GM21786 (cell line): Measurements from ENCODE around the gene DCUN1D2.
A peak's percentile ranks its signal among the peaks of the same experiment; 100 is the strongest.
"Not testable (repeated sequence)": the region's sequence is repeated elsewhere in the genome, so short reads cannot be mapped to it uniquely, and the experiment has no call there.

Experiments used
- ATAC-seq: cut with Tn5 transposase; IDR thresholded peaks from one replicate; pipeline ENCODE4 v1.9.1; 2021; ENCODE audit not compliant: unreplicated experiment

The DCUN1D2 gene

GRCh38 chr13:113490496-113491417 lies at the start of gene DCUN1D2:
Gene DCUN1D2, minus strand, starts transcription at chr13:113490711. Its CDS starts 42 bp downstream, at chr13:113490669.
- ATAC-seq, result peak; percentile 68

- no peak for ATAC-seq
These were observed 49.3 kb upstream of the DCUN1D2 start for GRCh38 chr13:113539822-113540221.

- ATAC-seq, result no peak
These were observed 48.7 kb upstream of the DCUN1D2 start for GRCh38 chr13:113539176-113539575.

- no peak for ATAC-seq
These were observed 48.2 kb upstream of the DCUN1D2 start for GRCh38 chr13:113538689-113539058.

- ATAC-seq, result no peak
These were observed 47.6 kb upstream of the DCUN1D2 start for GRCh38 chr13:113537909-113538688.

GRCh38 chr13:113537205-113537604 lies 46.7 kb upstream of the DCUN1D2 start:
- no peak for ATAC-seq

GRCh38 chr13:113536461-113537110 lies 46.1 kb upstream of the DCUN1D2 start:
- ATAC-seq, result no peak

GRCh38 chr13:113535381-113535781 lies 44.9 kb upstream of the DCUN1D2 start:
- no peak for ATAC-seq

- ATAC-seq, result no peak
These were observed 43.8 kb upstream of the DCUN1D2 start for GRCh38 chr13:113534236-113534860.

- no peak for ATAC-seq
These were observed 42.8 kb upstream of the DCUN1D2 start for GRCh38 chr13:113533161-113533840.

- no peak for ATAC-seq
These were observed 41.8 kb upstream of the DCUN1D2 start for GRCh38 chr13:113532156-113532806.

- ATAC-seq, result no peak
These were observed 40.7 kb upstream of the DCUN1D2 start for GRCh38 chr13:113531041-113531873.

- ATAC-seq, result no peak
These were observed 38.3 kb upstream of the DCUN1D2 start for GRCh38 chr13:113528813-113529180.

GRCh38 chr13:113528101-113528812 lies 37.7 kb upstream of the DCUN1D2 start:
- ATAC-seq, result no peak

- ATAC-seq, result no peak
These were observed 36.9 kb upstream of the DCUN1D2 start for GRCh38 chr13:113527272-113527958.

- ATAC-seq, result no peak
These were observed 36.1 kb upstream of the DCUN1D2 start for GRCh38 chr13:113526466-113527220.

- ATAC-seq, result not testable (repeated sequence)
These were observed 31.9 kb upstream of the DCUN1D2 start for GRCh38 chr13:113522438-113522837.
